Mesothelial cell of epicardium (in vitro differentiated cells): ENCODE results near the gene F2RL3. TPM values are rescaled to one million over a fixed set of nuclear protein-coding genes. Genes with fewer than 3 reads are reported as not detected.

Source experiments
- DNase-seq, 2 experiments: peaks; one replicate each; pipeline ENCODE4 v3.0.0; 2021; ENCODE audit warnings: low spot score in 2 of 2; ENCODE audit not compliant: unreplicated experiment in 2 of 2
- H3K27ac Mint-ChIP-seq: 2 replicates; pipeline ENCODE4 v1.8.0; 2021; ENCODE audit warnings: mixed read lengths
- H3K27me3 Mint-ChIP-seq: 2 replicates; pipeline ENCODE4 v1.8.0; 2021; ENCODE audit warnings: low read depth, mixed read lengths
- H3K36me3 Mint-ChIP-seq: 2 replicates; pipeline ENCODE4 v1.8.0; 2021; ENCODE audit warnings: mixed read lengths
- H3K4me1 Mint-ChIP-seq: 2 replicates; pipeline ENCODE4 v1.8.0; 2021; ENCODE audit warnings: mixed read lengths
- H3K4me3 Mint-ChIP-seq: 2 replicates; pipeline ENCODE4 v1.8.0; 2021; ENCODE audit warnings: mild to moderate bottlenecking, moderate library complexity, mixed read lengths
- H3K9me3 Mint-ChIP-seq: 2 replicates; pipeline ENCODE4 v1.8.0; 2021; ENCODE audit warnings: mixed read lengths
- total RNA-seq: library from RNA; stranded (reverse); gene quantifications from 3 replicates; pipeline ENCODE4 v1.2.1, GENCODE V29; 2021
- TF ChIP-seq, protein P1 (sequence below): fragments of 200-600 bp; sonication (generic); IDR thresholded peaks from one replicate; pipeline ENCODE4 v1.5.0; 2021; ENCODE audit warnings: antibody characterized with exemption; ENCODE audit not compliant: unreplicated experiment

F2RL3 gene
- total RNA-seq, 1 donor from 2014 or later = not detected

DNA sequence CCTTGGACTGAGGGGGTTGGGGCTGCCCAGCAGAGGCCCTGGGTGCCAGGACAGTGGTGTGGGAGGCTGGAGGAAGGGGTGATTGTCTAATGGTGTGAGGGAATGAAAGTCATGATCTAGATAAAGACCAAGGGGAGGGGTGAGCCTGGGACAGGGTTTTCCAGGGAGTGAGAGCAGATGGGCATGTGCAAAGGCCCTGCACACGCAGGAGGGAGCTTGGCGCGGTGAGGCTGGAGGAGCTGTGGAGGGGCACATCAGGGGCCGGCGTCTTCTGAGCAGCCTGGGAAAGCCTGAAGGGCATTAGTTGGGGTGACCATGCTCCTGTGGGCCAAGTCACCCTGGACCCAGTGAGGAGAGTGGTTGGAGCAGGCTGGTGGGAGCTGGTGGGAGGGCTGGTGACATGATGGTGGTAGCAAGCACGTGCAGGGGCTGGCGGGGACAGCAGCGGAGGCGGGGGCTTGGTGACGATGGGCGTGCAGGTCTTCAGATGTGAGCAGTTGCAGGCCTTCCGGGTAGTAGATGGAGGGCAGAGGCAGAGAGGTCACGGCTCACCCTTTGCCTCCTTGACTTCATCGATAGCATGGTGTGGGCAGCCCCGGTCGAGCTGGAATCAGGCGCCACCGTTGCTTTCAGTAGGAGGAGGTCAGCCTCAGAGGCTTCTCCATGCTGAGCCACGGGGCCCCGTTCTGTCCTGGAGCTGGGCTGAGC lies 20.2 kb upstream of the F2RL3 start:
- peaks cover 41% of the 10 kb centered on the region for H3K36me3 Mint-ChIP-seq
- H3K9me3 Mint-ChIP-seq = no peaks in the 10 kb centered on the region
- H3K27me3 Mint-ChIP-seq = no peaks in the 10 kb centered on the region
- no peak overlapping the region for H3K4me3 Mint-ChIP-seq
- no peak for DNase-seq
- TF ChIP-seq, protein P1, sequence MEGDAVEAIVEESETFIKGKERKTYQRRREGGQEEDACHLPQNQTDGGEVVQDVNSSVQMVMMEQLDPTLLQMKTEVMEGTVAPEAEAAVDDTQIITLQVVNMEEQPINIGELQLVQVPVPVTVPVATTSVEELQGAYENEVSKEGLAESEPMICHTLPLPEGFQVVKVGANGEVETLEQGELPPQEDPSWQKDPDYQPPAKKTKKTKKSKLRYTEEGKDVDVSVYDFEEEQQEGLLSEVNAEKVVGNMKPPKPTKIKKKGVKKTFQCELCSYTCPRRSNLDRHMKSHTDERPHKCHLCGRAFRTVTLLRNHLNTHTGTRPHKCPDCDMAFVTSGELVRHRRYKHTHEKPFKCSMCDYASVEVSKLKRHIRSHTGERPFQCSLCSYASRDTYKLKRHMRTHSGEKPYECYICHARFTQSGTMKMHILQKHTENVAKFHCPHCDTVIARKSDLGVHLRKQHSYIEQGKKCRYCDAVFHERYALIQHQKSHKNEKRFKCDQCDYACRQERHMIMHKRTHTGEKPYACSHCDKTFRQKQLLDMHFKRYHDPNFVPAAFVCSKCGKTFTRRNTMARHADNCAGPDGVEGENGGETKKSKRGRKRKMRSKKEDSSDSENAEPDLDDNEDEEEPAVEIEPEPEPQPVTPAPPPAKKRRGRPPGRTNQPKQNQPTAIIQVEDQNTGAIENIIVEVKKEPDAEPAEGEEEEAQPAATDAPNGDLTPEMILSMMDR = no peak
- no peak overlapping the region for H3K27ac Mint-ChIP-seq
- H3K4me1 Mint-ChIP-seq = no peaks in the 10 kb centered on the region

DNA sequence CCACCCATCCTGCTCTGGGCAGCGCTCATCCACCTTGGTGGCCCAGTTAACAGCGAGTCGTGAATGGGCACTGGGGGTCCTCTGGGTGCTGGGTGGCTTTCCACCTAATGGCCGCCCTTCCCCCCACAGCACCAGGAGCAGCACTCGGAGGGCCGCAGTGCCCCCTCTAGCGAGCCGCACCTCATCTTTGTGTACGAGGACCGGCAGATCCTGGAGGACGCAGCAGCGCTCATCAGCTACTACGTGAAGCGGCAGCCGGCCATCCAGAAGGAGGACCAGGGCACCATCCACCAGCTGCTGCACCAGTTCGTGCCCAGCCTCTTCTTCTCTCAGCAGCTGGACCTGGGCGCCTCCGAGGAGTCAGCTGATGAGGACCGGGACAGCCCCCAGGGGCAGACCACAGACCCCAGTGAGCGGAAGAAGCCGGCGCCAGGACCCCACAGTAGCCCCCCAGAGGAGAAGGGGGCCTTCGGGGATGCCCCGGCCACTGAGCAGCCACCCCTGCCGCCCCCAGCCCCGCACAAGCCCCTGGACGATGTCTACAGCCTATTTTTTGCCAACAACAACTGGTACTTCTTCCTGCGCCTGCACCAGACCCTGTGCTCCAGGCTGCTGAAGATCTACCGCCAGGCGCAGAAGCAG lies 19.3 kb upstream of the F2RL3 start:
- Mint-ChIP-seq H3K36me3 (peaks cover 47% of the 10 kb centered on the region), H3K4me1 (no peaks in the 10 kb centered on the region), H3K27me3 (no peaks in the 10 kb centered on the region), H3K9me3 (peaks cover 2% of the 10 kb centered on the region), H3K4me3 (no peak overlapping the region), H3K27ac (no peak overlapping the region)
- TF ChIP-seq, protein P1 = no peak
- DNase-seq = no peak

DNA sequence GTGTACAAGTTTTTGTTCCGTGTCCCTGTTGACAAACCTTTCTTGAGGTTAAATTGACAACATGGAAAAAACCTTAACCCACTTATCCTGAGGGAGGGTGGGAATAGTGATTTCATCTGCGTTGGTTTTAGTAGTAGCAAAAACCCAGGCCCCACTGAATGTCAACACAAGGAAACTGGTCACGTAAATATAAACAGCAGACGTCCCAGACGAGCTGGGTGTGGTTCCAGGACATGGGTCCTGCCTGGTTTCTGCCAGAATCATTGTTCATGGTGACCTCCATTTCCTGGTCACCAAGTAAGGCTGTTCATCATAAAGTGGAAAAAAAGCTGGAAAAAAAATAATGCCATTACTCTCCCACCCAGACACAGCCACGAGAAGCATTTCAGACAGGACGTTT lies 16.9 kb upstream of the F2RL3 start:
- TF ChIP-seq, protein P1 = no peak
- H3K36me3 Mint-ChIP-seq = peaks cover 51% of the 10 kb centered on the region
- no peaks in the 10 kb centered on the region for H3K4me1 Mint-ChIP-seq

GRCh38 chr19:16872728-16873127 lies 16.1 kb upstream of the F2RL3 start:
- no peaks in the 10 kb centered on the region for H3K27me3 Mint-ChIP-seq
- no peaks in the 10 kb centered on the region for H3K4me1 Mint-ChIP-seq
- TF ChIP-seq, protein P1 = no peak
- no peak overlapping the region for H3K27ac Mint-ChIP-seq
- peaks cover 6% of the 10 kb centered on the region for H3K9me3 Mint-ChIP-seq
- H3K36me3 Mint-ChIP-seq = peaks cover 48% of the 10 kb centered on the region
- H3K4me3 Mint-ChIP-seq = no peak overlapping the region
- no peak for DNase-seq

More for the DNA sequence above, 16.9 kb upstream of the F2RL3 start:
- H3K27me3 Mint-ChIP-seq = no peaks in the 10 kb centered on the region
- peaks cover 6% of the 10 kb centered on the region for H3K9me3 Mint-ChIP-seq
- DNase-seq = no peak
- H3K27ac Mint-ChIP-seq = no peak overlapping the region
- H3K4me3 Mint-ChIP-seq = no peak overlapping the region

DNA sequence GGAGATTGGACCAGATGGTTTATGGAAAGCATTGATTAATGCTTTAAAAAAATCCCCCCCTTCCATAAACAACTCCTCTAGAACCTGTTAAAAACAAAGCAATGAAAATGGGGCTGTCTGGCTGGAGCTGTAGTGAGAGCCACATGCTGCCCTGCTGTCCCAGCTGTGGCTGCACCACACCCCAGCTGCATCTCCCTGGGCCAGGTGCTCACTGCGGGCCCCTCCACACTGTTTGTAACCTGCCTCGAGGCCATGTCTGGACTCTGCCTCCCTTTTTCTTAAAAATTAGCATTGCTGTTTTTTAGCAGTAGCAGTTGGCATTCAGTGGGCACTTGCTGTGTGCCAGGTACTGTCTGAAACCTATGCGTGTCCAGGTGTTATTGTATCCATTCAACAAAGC lies 15.2 kb upstream of the F2RL3 start:
- peaks cover 42% of the 10 kb centered on the region for H3K36me3 Mint-ChIP-seq
- no peak overlapping the region for H3K27ac Mint-ChIP-seq

More for the DNA sequence above, 15.2 kb upstream of the F2RL3 start:
- TF ChIP-seq, protein P1 = no peak
- Mint-ChIP-seq H3K4me3 (no peak overlapping the region), H3K4me1 (no peaks in the 10 kb centered on the region), H3K9me3 (peaks cover 6% of the 10 kb centered on the region), H3K27me3 (no peaks in the 10 kb centered on the region)
- no peak for DNase-seq
